ENCODE measurements around the gene CAMK2D. TPM values are rescaled to one million over a fixed set of nuclear protein-coding genes. Genes with fewer than 3 reads are reported as not detected.

CAMK2D gene
- total and polyA plus RNA-seq, 12 donors = 55.6 to 286 (median 221) TPM

DNA sequence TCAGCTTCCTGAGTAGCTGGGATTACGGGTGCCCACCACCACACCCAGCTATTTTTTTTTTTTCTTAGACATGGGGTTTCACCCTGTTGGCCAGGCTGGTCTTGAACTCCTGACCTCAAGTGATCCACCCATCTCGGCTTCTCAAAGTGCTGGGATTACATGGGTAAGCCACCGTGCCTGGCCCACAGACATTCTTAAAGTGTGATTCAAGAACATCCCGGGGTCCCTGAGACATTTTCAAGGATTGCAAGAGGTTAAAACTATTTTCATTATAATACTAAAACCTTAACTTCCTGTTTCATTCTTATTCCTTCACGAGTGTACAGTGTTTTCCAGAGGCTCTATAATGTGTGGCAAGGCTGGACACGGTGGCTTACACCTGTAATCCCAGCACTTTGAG, 318.7 kb downstream of the CAMK2D start:
- Histone ChIP-seq H3K4me3 (no peak overlapping the region), H3K27me3 (no peaks in the 10 kb centered on the region), H3K9me3 (peaks cover 0 to 8% (median 5%) of the 10 kb centered on the region in 11 donors), H3K4me1 (peaks cover 4 to 49% (median 36%) of the 10 kb centered on the region in 9 donors), H3K36me3 (no peaks in the 10 kb centered on the region), H3K27ac (no peak overlapping the region)
- ATAC-seq (no peak), DNase-seq (no peak)
- TF ChIP-seq, protein P1, sequence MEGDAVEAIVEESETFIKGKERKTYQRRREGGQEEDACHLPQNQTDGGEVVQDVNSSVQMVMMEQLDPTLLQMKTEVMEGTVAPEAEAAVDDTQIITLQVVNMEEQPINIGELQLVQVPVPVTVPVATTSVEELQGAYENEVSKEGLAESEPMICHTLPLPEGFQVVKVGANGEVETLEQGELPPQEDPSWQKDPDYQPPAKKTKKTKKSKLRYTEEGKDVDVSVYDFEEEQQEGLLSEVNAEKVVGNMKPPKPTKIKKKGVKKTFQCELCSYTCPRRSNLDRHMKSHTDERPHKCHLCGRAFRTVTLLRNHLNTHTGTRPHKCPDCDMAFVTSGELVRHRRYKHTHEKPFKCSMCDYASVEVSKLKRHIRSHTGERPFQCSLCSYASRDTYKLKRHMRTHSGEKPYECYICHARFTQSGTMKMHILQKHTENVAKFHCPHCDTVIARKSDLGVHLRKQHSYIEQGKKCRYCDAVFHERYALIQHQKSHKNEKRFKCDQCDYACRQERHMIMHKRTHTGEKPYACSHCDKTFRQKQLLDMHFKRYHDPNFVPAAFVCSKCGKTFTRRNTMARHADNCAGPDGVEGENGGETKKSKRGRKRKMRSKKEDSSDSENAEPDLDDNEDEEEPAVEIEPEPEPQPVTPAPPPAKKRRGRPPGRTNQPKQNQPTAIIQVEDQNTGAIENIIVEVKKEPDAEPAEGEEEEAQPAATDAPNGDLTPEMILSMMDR (IDR thresholded peaks at IDR 0.05) = no peak
- intact Hi-C loops (cut with DNase I) = loop anchor here in 4 of 10 donors (10.0 kb wide), 3 partner anchors 48 to 322 kb away; partner anchors contain the start of gene CAMK2D (in 1 of the 4)
- WGBS, 2 donors = 81 to 88% methylated on average over 6 of the region's 6 CpGs

DNA sequence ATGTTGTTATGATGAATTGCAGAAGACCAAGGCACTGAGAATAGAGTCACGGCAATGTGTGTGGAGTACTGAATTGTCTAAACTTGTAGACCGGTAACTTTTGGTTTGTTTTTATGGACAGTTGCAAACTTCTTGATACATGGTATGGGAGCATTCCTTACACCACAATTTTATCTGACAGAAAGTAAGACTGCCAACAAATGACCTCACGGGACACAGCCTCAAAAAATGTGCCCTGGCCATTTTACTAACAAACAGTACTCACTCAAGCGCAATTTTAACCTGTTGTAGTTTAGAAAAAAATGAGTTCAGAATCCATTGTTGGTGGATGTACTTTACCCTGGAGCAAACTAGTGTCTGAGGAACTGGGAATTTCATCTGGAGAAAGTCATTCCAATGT, 321.2 kb downstream of the CAMK2D start:
- 74 to 79% methylated on average over 4 of the region's 4 CpGs for WGBS, 2 donors
- ATAC-seq (no peak), DNase-seq (no peak)
- Histone ChIP-seq H3K4me1 (peaks cover 0 to 50% (median 39%) of the 10 kb centered on the region in 9 donors), H3K9me3 (no peaks in the 10 kb centered on the region), H3K4me3 (no peak overlapping the region), H3K27ac (no peak overlapping the region), H3K36me3 (no peaks in the 10 kb centered on the region), H3K27me3 (no peaks in the 10 kb centered on the region)
- intact Hi-C loops (cut with DNase I) = loop anchor here in 4 of 10 donors (10.0 kb wide), 3 partner anchors 46 to 324 kb away; partner anchors contain the start of gene CAMK2D (in 1 of the 4)
- TF ChIP-seq, protein P1 (IDR thresholded peaks at IDR 0.05) = no peak

DNA sequence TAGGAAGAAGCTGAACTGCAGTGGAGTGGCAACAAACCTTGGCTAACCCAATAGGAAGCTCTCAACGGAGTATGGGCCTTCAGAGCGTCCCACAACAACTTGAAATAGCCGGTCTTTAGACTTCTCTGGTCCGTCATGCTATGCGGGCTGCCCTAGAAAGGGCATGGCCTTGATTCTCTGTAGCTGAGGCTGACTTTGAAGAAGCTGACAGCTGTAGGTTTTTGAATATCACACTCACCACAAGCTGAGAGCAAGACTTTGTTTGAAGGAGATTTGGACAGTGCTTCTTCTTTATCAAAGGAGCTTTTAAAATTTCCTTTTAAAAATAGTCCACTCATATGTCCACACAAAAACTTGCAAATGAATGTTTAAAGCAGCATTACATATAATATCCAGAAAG, 322.9 kb downstream of the CAMK2D start:
- H3K4me3 ChIP-seq = no peak overlapping the region
- no peaks in the 10 kb centered on the region for H3K27me3 ChIP-seq
- no peaks in the 10 kb centered on the region for H3K36me3 ChIP-seq
- peaks cover 0 to 36% (median 25%) of the 10 kb centered on the region in 9 donors for H3K4me1 ChIP-seq
- no peak for ATAC-seq
- WGBS, 2 donors = 93% methylated on average over 5 of the region's 5 CpGs
- DNase-seq = no peak
- no peaks in the 10 kb centered on the region for H3K9me3 ChIP-seq
- TF ChIP-seq, protein P1 (IDR thresholded peaks at IDR 0.05) = no peak
- H3K27ac ChIP-seq = peak overlapping the region in 2 of 10 donors; percentile 73 to 84
- intact Hi-C loops (cut with DNase I) = loop anchor here in 1 of 10 donors (5.0 kb wide), 1 partner anchor 324 kb away; the partner anchor contains the start of gene CAMK2D

DNA sequence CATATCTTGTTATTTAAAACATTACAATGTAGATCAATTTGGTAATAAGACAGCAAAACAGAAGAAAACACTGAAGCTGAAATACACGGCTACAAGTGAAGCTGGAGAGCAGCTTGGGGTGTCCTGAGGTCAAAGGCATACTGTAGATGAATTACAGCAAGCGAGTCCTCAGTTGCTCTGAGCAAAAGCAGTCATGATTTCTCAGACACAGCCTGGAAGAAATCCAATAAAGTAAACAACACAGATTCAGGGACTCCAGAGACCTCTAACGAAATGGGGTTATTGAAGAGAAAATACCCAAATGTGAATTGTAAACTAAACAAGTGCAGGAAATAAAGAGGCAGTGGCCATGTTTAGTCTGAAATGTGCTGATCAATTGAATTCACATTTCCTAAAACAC, 324.4 kb downstream of the CAMK2D start:
- H3K9me3 ChIP-seq = peaks cover 0 to 3% (median 0%) of the 10 kb centered on the region in 11 donors
- H3K36me3 ChIP-seq = no peaks in the 10 kb centered on the region
- peak in 6 of 8 donors; percentile 10 to 51 (median 37) for ATAC-seq
- TF ChIP-seq, protein P1 (IDR thresholded peaks at IDR 0.05) = no peak
- H3K27ac ChIP-seq = peak overlapping the region in 9 of 10 donors; percentile 3 to 84 (median 69)
- DNase-seq = no peak
- no peaks in the 10 kb centered on the region for H3K27me3 ChIP-seq
- H3K4me1 ChIP-seq = peaks cover 0 to 36% (median 24%) of the 10 kb centered on the region in 9 donors
- no peak overlapping the region for H3K4me3 ChIP-seq
- intact Hi-C loops (cut with DNase I) = loop anchor here in 1 of 10 donors (5.0 kb wide), 1 partner anchor 325 kb away; the partner anchor contains the start of gene CAMK2D
- 59% methylated on average over 3 of the region's 3 CpGs for WGBS, 2 donors

Data from heart right ventricle (tissue), 16 donors.